Lower leg skin (tissue), 4 donors: ENCODE results near the gene METTL1. TPM values are rescaled to one million over a fixed set of nuclear protein-coding genes. Genes with fewer than 3 reads are reported as not detected.
A peak's percentile ranks its signal among the peaks of the same experiment; 100 is the strongest.
"Not testable (repeated sequence)": the region's sequence is repeated elsewhere in the genome, so short reads cannot be mapped to it uniquely, and the experiment has no call there.

ENCODE experiments used
- DNase-seq, 2 donors: peaks; one replicate each; pipeline ENCODE4 v3.0.0-alpha.2; 2019; ENCODE audit warnings: low spot score in 2 of 2
- H3K4me3 ChIP-seq: fragments of 200-600 bp; sonication (generic); 2 replicates; pipeline ENCODE4 v1.5.1; 2017; ENCODE audit warnings: mild to moderate bottlenecking, low read depth; ENCODE audit not compliant: poor library complexity, severe bottlenecking
- POLR2A ChIP-seq, 2 donors: fragments of 450-650 bp; IDR thresholded peaks; one replicate each; pipeline ENCODE4 v1.6.1; 2016 to 2017; ENCODE audit warnings: antibody characterized with exemption in 2 of 2, mild to moderate bottlenecking in 1 of 2, moderate library complexity in 1 of 2
- WGBS, 2 donors: methylation state at CpG; one replicate each; pipeline ENCODE4 v1.1.5; 2018; 5-methylcytosine and 5-hydroxymethylcytosine counted together
- intact Hi-C: fragments of 100-400 bp; cut with DNase I; formaldehyde crosslinking; loops from one replicate; pipeline ENCODE4 v1.15.0; 2023; ENCODE audit warnings: low total_unique reads
- total RNA-seq, 4 donors: library from RNA; depleted of rRNA; stranded (reverse); fragments of >200 nt; gene quantifications; one replicate each; pipeline ENCODE4 v1.1.0, GENCODE V29; 2016
- TF ChIP-seq, protein P1 (sequence below), 3 donors: fragments of 450-650 bp; IDR thresholded peaks; one replicate each; pipeline ENCODE4 v1.5.1; 2016; ENCODE audit warnings: antibody characterized with exemption in 3 of 3, mild to moderate bottlenecking in 3 of 3, moderate library complexity in 2 of 3

Gene METTL1
- 10 to 100 TPM in 3 of 4 donors, 1 to 10 TPM in 1; 5.9 to 13.5 (median 11.0) TPM for total RNA-seq

DNA sequence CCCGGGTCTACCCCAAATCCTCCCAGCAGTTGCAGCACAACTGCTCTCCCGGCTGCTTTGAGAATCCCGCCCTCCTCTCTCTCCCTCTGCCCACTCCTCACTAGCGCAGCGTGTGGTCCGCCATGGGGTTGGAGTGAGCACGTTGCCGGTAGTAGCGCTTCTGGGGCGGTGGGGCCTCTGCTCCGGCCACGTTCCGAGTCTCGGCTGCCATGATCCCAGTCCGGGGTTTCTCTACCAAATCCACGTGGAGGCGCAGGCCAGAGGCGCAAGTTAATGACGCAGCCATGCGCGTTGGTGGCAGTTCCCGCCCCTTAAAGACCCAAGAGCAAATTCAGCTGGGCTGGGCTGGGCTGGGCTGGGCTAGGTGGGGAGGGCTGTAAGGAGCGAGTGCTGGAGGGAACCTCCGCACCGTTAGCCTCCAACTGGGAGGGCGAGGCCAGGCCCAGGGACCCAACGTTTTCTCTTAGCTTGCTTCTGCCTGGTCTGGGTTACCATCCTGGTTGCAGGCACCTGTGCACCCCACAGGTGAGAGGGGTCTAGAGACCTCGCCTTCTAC, at the start of gene METTL1:
Gene METTL1, minus strand, starts transcription at position 233 of the 556 bp plus-strand sequence. Its CDS starts 22 bp downstream, at position 211.
- intact Hi-C loops, result no loop called here
- WGBS, 2 donors, result 0% methylated on average over 27 of the region's 28 CpGs
- peak within 1 kb of the TSS; percentile 59 for H3K4me3 ChIP-seq
- no peak for TF ChIP-seq POLR2A (IDR thresholded peaks at IDR 0.05)
- TF ChIP-seq, protein P1, sequence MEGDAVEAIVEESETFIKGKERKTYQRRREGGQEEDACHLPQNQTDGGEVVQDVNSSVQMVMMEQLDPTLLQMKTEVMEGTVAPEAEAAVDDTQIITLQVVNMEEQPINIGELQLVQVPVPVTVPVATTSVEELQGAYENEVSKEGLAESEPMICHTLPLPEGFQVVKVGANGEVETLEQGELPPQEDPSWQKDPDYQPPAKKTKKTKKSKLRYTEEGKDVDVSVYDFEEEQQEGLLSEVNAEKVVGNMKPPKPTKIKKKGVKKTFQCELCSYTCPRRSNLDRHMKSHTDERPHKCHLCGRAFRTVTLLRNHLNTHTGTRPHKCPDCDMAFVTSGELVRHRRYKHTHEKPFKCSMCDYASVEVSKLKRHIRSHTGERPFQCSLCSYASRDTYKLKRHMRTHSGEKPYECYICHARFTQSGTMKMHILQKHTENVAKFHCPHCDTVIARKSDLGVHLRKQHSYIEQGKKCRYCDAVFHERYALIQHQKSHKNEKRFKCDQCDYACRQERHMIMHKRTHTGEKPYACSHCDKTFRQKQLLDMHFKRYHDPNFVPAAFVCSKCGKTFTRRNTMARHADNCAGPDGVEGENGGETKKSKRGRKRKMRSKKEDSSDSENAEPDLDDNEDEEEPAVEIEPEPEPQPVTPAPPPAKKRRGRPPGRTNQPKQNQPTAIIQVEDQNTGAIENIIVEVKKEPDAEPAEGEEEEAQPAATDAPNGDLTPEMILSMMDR (IDR thresholded peaks at IDR 0.05), result no peak
- DNase-seq, result peak; percentile 95 to 98

DNA sequence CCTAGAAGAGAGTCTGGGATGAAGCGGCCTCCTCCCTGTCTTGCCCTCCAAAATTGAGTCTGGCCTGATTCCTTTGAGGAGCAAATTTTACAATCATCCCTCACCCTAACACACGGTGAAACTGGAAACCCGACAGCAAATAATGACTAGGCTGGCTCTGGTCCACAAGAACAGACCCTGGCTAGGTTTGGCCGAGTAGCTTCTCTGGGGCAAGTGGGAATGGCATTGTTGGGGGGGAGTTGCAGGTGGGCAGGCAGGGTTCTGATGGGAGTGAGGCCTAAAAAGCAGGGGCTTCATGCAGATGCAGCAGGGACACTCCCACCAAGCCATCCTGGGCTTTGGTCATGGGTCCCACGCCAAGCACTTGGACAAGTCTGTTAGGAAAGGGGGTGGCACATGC, 49.1 kb upstream of the METTL1 start:
- intact Hi-C loops, H3K4me3 ChIP-seq, DNase-seq: not testable (repeated sequence)
- WGBS, 2 donors, result 75 to 80% methylated on average over 5 of the region's 5 CpGs

DNA sequence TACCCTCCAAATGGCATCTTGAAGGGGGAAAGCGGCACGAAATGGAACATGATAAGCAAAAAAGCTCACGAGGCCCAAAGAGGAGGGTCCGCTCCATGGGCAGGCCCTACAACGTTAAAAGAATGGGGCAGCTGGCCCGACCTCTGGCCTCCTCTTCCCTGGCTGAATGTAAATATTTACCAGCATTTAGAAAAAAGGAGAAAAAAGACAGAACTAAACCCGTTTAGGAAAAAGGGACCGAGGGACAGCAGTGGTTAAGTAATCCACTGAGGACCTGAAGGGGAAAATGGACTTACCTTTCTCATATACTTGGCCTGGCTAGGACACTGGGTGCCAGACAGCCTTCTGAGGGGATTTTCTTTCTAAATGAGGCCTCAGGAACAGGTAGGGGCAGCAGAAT, 48.2 kb upstream of the METTL1 start:
- DNase-seq, H3K4me3 ChIP-seq, intact Hi-C loops: not testable (repeated sequence)
- WGBS, 2 donors, result 77 to 85% methylated on average over 8 of the region's 8 CpGs

DNA sequence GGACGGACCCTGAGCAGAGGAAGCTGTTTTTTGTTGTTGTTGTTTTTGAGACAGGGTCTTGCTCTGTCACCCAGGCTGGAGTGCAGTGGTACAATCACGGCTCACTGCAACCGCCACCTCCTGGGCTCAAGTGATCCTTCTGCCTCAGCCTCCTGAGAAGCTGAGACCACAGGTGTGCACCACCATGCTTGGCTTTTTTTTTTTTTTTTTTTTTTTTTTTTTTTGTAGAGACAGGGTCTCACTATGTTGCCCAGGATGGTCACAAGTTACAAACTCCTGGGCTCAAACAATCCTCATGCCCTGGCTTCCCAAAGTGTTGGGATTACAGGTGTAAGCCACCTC, 46.1 kb upstream of the METTL1 start:
- 87 to 95% methylated on average over 3 of the region's 3 CpGs for WGBS, 2 donors
- intact Hi-C loops, DNase-seq, H3K4me3 ChIP-seq: not testable (repeated sequence)

DNA sequence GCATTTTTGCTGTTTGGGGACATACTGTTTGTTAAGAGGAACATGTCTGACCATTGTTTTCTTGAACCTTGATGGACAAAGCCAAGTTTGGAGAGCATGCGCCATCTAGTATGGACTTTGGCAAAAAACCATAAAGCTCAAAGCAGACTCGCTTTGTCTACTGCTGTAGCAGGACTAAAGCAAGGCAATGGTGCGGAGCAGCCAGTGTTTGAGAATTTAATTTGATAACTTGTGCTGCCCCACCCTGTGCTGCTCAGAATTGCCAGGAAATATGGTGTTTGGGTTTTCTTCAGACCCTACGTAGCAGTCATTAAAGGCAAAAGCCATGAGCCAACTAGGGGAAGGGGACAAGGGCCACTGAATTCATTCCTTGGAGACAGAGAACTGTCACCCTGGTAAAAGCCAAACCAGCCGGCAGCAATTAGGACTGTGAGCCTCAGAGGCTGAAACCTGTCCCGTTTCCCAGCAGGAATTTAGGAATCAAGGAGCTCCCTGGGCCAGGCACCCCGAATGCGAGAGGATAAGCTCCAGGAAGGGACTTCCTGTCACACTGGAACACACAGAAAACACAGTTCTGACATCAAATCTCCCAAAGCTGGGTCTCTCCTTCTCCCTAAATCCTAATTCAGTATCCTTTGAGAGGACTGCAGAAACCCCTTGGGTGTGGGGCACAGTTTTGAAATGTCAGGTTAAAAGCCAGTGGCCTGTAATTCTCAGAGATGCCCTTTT, 45.5 kb upstream of the METTL1 start:
- intact Hi-C loops, result no loop called here
- TF ChIP-seq, protein P1 (IDR thresholded peaks at IDR 0.05), result no peak
- no peak for TF ChIP-seq POLR2A (IDR thresholded peaks at IDR 0.05)
- no peak for DNase-seq
- H3K4me3 ChIP-seq, result no peak overlapping the region
- WGBS, 2 donors, result 55 to 66% methylated on average over 8 of the region's 8 CpGs

DNA sequence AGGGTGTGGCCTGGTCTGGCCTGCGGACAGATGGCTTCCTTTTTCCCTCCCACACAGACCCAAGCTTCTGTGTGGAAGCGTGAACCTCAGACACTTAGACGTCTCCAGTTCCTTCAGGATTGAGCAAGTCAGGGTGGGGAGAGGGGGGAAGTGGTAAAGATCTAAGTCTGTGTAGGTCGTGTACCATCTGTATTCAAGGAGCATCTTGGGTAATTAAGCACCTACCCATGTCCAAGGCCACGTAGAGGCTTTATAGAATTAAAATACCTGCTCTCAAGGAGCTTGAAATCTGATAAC, 44.9 kb upstream of the METTL1 start:
- no peak overlapping the region for H3K4me3 ChIP-seq
- WGBS, 2 donors, result 27 to 39% methylated on average over 5 of the region's 5 CpGs
- TF ChIP-seq, protein P1 (IDR thresholded peaks at IDR 0.05), result no peak
- no peak for TF ChIP-seq POLR2A (IDR thresholded peaks at IDR 0.05)
- intact Hi-C loops, result no loop called here
- DNase-seq, result peak in 1 of 2 donors; percentile 64

DNA sequence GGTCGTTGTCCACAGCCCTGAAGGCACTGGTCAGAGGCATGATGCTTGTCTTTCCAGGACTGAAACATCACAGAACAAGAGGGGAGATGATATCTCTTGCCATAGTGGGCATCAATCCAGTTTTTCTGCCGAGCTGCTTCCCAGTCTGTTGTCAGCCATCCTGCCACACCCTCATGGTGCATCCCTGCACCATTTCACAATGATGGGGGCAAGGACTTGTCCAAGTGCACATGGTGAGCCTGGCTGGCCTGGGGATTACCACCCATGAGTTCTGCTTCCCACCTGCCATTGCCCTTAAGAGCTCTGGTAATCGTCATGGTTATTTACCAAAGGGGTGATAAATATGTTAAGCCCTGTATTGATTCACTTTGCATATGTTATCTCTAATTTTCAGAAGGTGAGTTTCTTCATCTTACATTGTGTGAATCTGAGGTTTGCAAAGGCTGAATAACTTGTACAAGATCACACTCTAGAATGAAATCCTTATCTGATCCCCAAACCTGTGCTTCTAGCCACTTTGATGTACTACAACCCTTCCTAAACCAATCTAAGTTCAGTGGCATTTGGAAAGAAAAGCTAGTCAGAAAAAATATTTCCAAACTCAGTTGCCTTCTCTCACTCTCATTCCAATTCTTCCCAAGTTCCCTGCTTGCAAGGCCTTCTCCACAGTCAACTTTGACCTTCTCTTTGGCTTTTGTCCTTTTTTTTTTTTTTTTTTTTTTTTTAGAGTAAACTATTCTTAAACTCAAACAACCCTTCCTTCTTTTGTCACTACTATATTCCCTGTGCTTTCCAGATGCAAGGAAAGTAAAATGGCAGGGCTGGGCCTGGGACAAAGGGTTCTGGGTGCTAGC, 44.3 kb upstream of the METTL1 start:
- WGBS, 2 donors, result 37 to 43% methylated on average over 3 of the region's 3 CpGs
- TF ChIP-seq POLR2A (IDR thresholded peaks at IDR 0.05), result no peak
- TF ChIP-seq, protein P1 (IDR thresholded peaks at IDR 0.05), result no peak
- H3K4me3 ChIP-seq, result no peak overlapping the region
- intact Hi-C loops, result no loop called here
- DNase-seq, result no peak
